KMS-11 (cell line): ENCODE measurements around the gene UBR3.

Experiments used
- H2AFZ ChIP-seq: fragments of 200-600 bp; sonication (generic); 2 replicates; pipeline ENCODE4 v1.6.1; 2016; ENCODE audit warnings: antibody characterized with exemption, mixed run types, low read depth
- H3K27ac ChIP-seq: fragments of 200-600 bp; sonication (generic); 2 replicates; pipeline ENCODE4 v1.6.1; 2016; ENCODE audit warnings: mild to moderate bottlenecking, mixed run types
- H3K27me3 ChIP-seq: fragments of 200-600 bp; sonication (generic); 2 replicates; pipeline ENCODE4 v1.6.1; 2017; ENCODE audit warnings: mild to moderate bottlenecking, low read depth, mixed run types, moderate library complexity; ENCODE audit not compliant: insufficient read depth
- H3K36me3 ChIP-seq: fragments of 200-600 bp; sonication (generic); 2 replicates; pipeline ENCODE4 v1.6.1; 2017; ENCODE audit warnings: mild to moderate bottlenecking, mixed run types; ENCODE audit not compliant: insufficient read depth
- H3K4me1 ChIP-seq: fragments of 200-600 bp; sonication (generic); 2 replicates; pipeline ENCODE4 v1.6.1; 2016; ENCODE audit warnings: mild to moderate bottlenecking, low read depth, mixed run types; ENCODE audit not compliant: poor library complexity, severe bottlenecking
- H3K4me2 ChIP-seq: fragments of 200-600 bp; sonication (generic); 2 replicates; pipeline ENCODE4 v1.7.0; 2016; ENCODE audit warnings: mild to moderate bottlenecking, mixed run types
- H3K4me3 ChIP-seq: fragments of 200-600 bp; sonication (generic); IDR thresholded peaks from 2 replicates; pipeline ENCODE4 v1.6.1; 2017; ENCODE audit warnings: low read depth, low read length, mixed read lengths; ENCODE audit not compliant: insufficient read depth
- H3K79me2 ChIP-seq: fragments of 200-600 bp; sonication (generic); 2 replicates; pipeline ENCODE4 v1.6.1; 2016; ENCODE audit warnings: low read depth, mixed run types; ENCODE audit not compliant: insufficient read depth
- H3K9ac ChIP-seq: fragments of 200-600 bp; sonication (generic); 2 replicates; pipeline ENCODE4 v1.6.1; 2016; ENCODE audit warnings: mild to moderate bottlenecking, mixed run types
- H4K20me1 ChIP-seq: fragments of 200-600 bp; sonication (generic); 2 replicates; pipeline ENCODE4 v1.6.1; 2016; ENCODE audit warnings: mild to moderate bottlenecking, mixed run types; ENCODE audit not compliant: insufficient read depth
- TF ChIP-seq, protein P1 (sequence below): fragments of 200-600 bp; sonication (generic); conservative IDR thresholded peaks from 2 replicates; pipeline ENCODE4 v1.6.1; 2017; ENCODE audit warnings: low read depth, mild to moderate bottlenecking, antibody characterized with exemption, low read length, moderate library complexity, mixed read lengths

UBR3 gene

DNA sequence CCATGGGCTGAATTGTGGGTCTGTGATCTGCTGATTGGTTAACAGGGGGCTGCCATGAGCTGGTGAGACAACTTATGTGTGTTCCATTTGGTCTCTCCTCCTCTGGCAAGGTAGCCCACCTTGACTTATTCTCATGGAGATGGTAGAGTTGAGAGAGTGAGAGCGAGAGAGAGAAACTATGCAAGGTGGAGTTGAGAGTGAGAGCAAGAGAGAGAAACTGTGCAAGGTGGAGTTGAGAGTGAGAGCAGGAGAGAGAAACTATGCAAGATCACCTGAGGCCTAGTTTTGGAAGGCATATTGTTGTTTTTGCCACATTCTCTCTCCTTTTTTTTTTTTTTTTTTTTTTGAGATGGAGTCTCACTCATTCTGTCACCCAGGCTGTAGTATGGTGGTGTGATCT is 155.7 kb downstream of the UBR3 start:
- Histone ChIP-seq H4K20me1 (no peaks in the 10 kb centered on the region), H3K79me2 (no peaks in the 10 kb centered on the region), H3K36me3 (no peaks in the 10 kb centered on the region), H3K4me2 (no peak overlapping the region), H3K27ac (no peak overlapping the region), H3K27me3 (no peaks in the 10 kb centered on the region), H3K4me3 (no peak overlapping the region), H3K9ac (no peak overlapping the region), H2AFZ (no peak overlapping the region), H3K4me1 (peaks cover 8% of the 10 kb centered on the region)
- TF ChIP-seq, protein P1, sequence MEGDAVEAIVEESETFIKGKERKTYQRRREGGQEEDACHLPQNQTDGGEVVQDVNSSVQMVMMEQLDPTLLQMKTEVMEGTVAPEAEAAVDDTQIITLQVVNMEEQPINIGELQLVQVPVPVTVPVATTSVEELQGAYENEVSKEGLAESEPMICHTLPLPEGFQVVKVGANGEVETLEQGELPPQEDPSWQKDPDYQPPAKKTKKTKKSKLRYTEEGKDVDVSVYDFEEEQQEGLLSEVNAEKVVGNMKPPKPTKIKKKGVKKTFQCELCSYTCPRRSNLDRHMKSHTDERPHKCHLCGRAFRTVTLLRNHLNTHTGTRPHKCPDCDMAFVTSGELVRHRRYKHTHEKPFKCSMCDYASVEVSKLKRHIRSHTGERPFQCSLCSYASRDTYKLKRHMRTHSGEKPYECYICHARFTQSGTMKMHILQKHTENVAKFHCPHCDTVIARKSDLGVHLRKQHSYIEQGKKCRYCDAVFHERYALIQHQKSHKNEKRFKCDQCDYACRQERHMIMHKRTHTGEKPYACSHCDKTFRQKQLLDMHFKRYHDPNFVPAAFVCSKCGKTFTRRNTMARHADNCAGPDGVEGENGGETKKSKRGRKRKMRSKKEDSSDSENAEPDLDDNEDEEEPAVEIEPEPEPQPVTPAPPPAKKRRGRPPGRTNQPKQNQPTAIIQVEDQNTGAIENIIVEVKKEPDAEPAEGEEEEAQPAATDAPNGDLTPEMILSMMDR: no peak

DNA sequence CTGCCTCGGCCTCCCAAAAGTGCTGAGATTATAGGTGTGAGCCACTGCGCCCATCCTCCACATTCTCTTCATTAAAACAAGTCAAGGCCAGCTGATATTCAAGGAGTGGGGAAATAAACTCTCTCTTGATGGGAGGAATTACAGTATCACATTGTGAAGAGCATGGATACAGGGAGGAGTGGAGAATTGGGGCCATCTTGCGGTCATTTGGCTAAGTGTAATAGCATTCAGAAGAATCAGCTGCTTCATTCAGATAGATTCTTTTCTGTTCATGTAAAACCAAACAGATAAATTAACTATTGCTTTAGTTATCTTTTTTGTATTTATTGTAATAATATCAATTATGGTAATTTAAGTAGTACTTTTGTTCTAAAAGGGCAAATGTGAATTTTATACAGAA is 156.3 kb downstream of the UBR3 start:
- H2AFZ ChIP-seq: no peak overlapping the region
- H3K36me3 ChIP-seq: no peaks in the 10 kb centered on the region
- TF ChIP-seq, protein P1: no peak
- H3K4me3 ChIP-seq: no peak overlapping the region
- H3K4me2 ChIP-seq: no peak overlapping the region
- H3K79me2 ChIP-seq: no peaks in the 10 kb centered on the region
- H3K27me3 ChIP-seq: no peaks in the 10 kb centered on the region
- no peak overlapping the region for H3K27ac ChIP-seq
- H3K9ac ChIP-seq: no peak overlapping the region
- H3K4me1 ChIP-seq: peaks cover 8% of the 10 kb centered on the region
- H4K20me1 ChIP-seq: no peaks in the 10 kb centered on the region

DNA sequence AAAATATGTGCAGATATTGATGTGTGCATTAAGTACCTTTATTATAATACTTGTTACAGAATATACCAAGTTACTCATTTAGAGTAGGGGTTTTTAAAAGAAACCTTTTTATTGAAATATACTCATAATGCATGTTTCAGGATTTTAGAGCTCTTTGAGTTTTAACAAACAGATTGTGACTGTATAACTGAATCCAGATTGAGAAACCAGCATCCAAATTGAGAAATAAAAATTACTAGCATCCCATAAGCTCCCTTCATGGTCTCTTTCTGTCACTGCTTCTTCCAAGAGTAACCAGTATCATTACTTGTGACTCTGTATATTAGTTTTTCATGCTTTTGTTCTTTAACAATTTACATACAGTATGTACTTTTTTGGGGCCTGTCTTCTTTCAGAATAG is 156.9 kb downstream of the UBR3 start:
- H3K27ac ChIP-seq: no peak overlapping the region
- no peak overlapping the region for H3K4me3 ChIP-seq
- no peak overlapping the region for H3K4me2 ChIP-seq
- no peak overlapping the region for H3K9ac ChIP-seq
- H3K4me1 ChIP-seq: peaks cover 8% of the 10 kb centered on the region
- no peaks in the 10 kb centered on the region for H3K27me3 ChIP-seq
- TF ChIP-seq, protein P1: no peak
- no peak overlapping the region for H2AFZ ChIP-seq
- no peaks in the 10 kb centered on the region for H4K20me1 ChIP-seq
- H3K36me3 ChIP-seq: no peaks in the 10 kb centered on the region
- H3K79me2 ChIP-seq: no peaks in the 10 kb centered on the region

DNA sequence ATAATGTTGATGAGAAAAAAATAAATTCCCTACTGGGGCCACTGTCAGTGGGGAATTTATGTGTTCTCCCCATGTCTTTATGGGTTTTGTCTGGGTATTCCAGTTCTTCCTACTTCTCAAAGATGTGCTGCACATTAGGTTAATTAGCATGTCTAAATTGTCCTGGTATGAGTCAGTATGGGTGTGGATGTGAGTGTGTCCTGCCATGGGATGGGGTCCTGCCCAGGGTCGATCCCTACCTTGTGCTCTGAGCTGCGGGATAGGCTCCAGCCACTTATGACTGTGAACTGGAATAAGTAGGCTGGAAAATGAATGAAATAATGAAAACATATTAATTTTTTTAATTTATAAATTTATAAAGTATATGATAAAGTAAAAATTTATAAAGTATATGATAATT is 167.5 kb downstream of the UBR3 start:
- Histone ChIP-seq H3K4me3 (no peak overlapping the region), H3K36me3 (no peaks in the 10 kb centered on the region), H3K27ac (no peak overlapping the region), H2AFZ (no peak overlapping the region), H3K4me1 (no peaks in the 10 kb centered on the region), H4K20me1 (no peaks in the 10 kb centered on the region), H3K27me3 (no peaks in the 10 kb centered on the region), H3K79me2 (no peaks in the 10 kb centered on the region), H3K9ac (no peak overlapping the region), H3K4me2 (no peak overlapping the region)
- TF ChIP-seq, protein P1: no peak
